ENCODE results near the gene SYTL3. TPM values are rescaled to one million over a fixed set of nuclear protein-coding genes. Genes with fewer than 3 reads are reported as not detected.

Gene SYTL3
- polyA plus RNA-seq, 1 experiment = 1.7 TPM

GRCh38 chr6:158722176-158722729 lies 72.4 kb downstream of the SYTL3 start:
- H3K27me3 ChIP-seq (ENCODE audit: control insufficient read depth, insufficient read depth, low read length) = no peaks in the 10 kb centered on the region
- CTCF ChIA-PET = interaction anchor here (1.4 kb wide), 1 partner anchor 18 kb away, joined by 5 read pairs; no protein-coding TSS in a partner anchor
- no peak overlapping the region for H3K4me3 ChIP-seq (ENCODE audit: low read depth, low read length)
- TF ChIP-seq, protein P1, sequence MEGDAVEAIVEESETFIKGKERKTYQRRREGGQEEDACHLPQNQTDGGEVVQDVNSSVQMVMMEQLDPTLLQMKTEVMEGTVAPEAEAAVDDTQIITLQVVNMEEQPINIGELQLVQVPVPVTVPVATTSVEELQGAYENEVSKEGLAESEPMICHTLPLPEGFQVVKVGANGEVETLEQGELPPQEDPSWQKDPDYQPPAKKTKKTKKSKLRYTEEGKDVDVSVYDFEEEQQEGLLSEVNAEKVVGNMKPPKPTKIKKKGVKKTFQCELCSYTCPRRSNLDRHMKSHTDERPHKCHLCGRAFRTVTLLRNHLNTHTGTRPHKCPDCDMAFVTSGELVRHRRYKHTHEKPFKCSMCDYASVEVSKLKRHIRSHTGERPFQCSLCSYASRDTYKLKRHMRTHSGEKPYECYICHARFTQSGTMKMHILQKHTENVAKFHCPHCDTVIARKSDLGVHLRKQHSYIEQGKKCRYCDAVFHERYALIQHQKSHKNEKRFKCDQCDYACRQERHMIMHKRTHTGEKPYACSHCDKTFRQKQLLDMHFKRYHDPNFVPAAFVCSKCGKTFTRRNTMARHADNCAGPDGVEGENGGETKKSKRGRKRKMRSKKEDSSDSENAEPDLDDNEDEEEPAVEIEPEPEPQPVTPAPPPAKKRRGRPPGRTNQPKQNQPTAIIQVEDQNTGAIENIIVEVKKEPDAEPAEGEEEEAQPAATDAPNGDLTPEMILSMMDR (IDR thresholded peaks at IDR 0.05; ENCODE audit: insufficient read depth, low read depth, low read length) = no peak
- DNase-seq (ENCODE audit: low read depth) = no peak
- no peaks in the 10 kb centered on the region for H3K36me3 ChIP-seq (ENCODE audit: control insufficient read depth, insufficient read depth, low read length)
- POLR2A ChIA-PET = no interaction called here

DNA sequence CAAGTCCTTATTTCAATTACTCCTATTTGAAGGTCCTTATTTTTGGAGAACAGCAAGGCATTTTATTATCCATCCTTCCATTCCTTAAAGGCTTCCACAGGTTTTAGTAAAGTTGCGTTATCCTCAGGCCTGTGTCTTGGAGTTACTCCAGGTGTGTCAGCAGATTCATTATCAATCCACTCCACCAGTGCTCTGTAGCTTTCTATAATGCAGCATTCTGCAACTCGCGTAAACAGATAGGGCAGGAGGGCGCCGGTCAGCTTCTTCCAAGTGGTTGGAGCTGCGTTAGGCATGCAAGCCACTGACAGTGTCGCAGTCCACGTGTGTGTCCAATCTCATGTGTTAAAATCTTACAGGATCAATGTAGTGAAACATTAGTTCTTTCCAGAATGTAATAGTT lies 75.8 kb downstream of the SYTL3 start:
- CTCF ChIA-PET = no interaction called here
- H3K36me3 ChIP-seq (ENCODE audit: control insufficient read depth, insufficient read depth, low read length) = no peaks in the 10 kb centered on the region
- TF ChIP-seq, protein P1 (IDR thresholded peaks at IDR 0.05; ENCODE audit: insufficient read depth, low read depth, low read length) = no peak
- POLR2A ChIA-PET = no interaction called here
- no peaks in the 10 kb centered on the region for H3K27me3 ChIP-seq (ENCODE audit: control insufficient read depth, insufficient read depth, low read length)
- H3K4me3 ChIP-seq (ENCODE audit: low read depth, low read length) = no peak overlapping the region
- DNase-seq (ENCODE audit: low read depth) = no peak

- Histone ChIP-seq H3K4me3 (ENCODE audit: low read depth, low read length) (no peak overlapping the region), H3K36me3 (ENCODE audit: control insufficient read depth, insufficient read depth, low read length) (no peaks in the 10 kb centered on the region), H3K27me3 (ENCODE audit: control insufficient read depth, insufficient read depth, low read length) (no peaks in the 10 kb centered on the region)
- ChIA-PET CTCF (interaction anchor here (0.6 to 1.1 kb wide), 2 partner anchors 10 to 12 kb away, joined by 3 read pairs; no protein-coding TSS in a partner anchor), POLR2A (no interaction called here)
- TF ChIP-seq, protein P1 (IDR thresholded peaks at IDR 0.05; ENCODE audit: insufficient read depth, low read depth, low read length) = no peak
- no peak for DNase-seq (ENCODE audit: low read depth)
These were observed 80.2 kb downstream of the SYTL3 start for GRCh38 chr6:158729906-158730540.

GRCh38 chr6:158730541-158730907 lies 80.7 kb downstream of the SYTL3 start:
- no peak for DNase-seq (ENCODE audit: low read depth)
- Histone ChIP-seq H3K36me3 (ENCODE audit: control insufficient read depth, insufficient read depth, low read length) (no peaks in the 10 kb centered on the region), H3K4me3 (ENCODE audit: low read depth, low read length) (no peak overlapping the region), H3K27me3 (ENCODE audit: control insufficient read depth, insufficient read depth, low read length) (no peaks in the 10 kb centered on the region)
- POLR2A ChIA-PET = no interaction called here
- CTCF ChIA-PET = interaction anchor here (0.6 to 1.1 kb wide), 2 partner anchors 9 to 13 kb away, joined by 3 read pairs; no protein-coding TSS in a partner anchor
- TF ChIP-seq, protein P1 (IDR thresholded peaks at IDR 0.05; ENCODE audit: insufficient read depth, low read depth, low read length) = no peak

DNA sequence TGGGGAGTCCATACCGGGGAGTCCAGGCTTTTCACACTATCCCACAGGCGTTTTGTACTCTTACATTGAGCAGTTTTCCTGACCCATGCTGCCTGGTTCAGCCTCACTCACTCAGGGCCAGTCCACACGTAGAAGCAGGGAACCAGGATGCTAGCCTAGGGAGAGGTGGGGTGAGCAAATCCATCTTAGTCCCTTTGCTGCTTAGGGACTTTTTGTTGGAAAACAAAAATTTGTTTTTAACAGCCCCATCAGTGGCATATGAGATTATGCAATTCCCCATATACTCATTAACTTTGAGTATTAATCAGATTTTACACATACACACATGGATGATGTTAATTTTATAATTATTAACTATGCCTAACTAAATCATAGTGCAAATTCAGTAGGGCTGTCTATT lies 85.2 kb downstream of the SYTL3 start:
- Histone ChIP-seq H3K4me3 (ENCODE audit: low read depth, low read length) (no peak overlapping the region), H3K36me3 (ENCODE audit: control insufficient read depth, insufficient read depth, low read length) (no peaks in the 10 kb centered on the region), H3K27me3 (ENCODE audit: control insufficient read depth, insufficient read depth, low read length) (no peaks in the 10 kb centered on the region)
- TF ChIP-seq, protein P1 (IDR thresholded peaks at IDR 0.05; ENCODE audit: insufficient read depth, low read depth, low read length) = no peak
- ChIA-PET POLR2A (no interaction called here), CTCF (interaction anchor here (0.6 to 1.5 kb wide), 2 partner anchors 8 to 13 kb away, joined by 4 to 5 read pairs; no protein-coding TSS in a partner anchor)
- no peak for DNase-seq (ENCODE audit: low read depth)
